GM21717 (cell line): Measurements from ENCODE around the gene ARMH4.

Experiments used
- ATAC-seq: cut with Tn5 transposase; IDR thresholded peaks from one replicate; pipeline ENCODE4 v1.9.1; 2021; ENCODE audit warnings: mild to moderate bottlenecking, moderate library complexity; ENCODE audit not compliant: unreplicated experiment

The ARMH4 gene, protein sequence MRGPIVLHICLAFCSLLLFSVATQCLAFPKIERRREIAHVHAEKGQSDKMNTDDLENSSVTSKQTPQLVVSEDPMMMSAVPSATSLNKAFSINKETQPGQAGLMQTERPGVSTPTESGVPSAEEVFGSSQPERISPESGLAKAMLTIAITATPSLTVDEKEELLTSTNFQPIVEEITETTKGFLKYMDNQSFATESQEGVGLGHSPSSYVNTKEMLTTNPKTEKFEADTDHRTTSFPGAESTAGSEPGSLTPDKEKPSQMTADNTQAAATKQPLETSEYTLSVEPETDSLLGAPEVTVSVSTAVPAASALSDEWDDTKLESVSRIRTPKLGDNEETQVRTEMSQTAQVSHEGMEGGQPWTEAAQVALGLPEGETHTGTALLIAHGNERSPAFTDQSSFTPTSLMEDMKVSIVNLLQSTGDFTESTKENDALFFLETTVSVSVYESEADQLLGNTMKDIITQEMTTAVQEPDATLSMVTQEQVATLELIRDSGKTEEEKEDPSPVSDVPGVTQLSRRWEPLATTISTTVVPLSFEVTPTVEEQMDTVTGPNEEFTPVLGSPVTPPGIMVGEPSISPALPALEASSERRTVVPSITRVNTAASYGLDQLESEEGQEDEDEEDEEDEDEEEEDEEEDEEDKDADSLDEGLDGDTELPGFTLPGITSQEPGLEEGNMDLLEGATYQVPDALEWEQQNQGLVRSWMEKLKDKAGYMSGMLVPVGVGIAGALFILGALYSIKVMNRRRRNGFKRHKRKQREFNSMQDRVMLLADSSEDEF

DNA sequence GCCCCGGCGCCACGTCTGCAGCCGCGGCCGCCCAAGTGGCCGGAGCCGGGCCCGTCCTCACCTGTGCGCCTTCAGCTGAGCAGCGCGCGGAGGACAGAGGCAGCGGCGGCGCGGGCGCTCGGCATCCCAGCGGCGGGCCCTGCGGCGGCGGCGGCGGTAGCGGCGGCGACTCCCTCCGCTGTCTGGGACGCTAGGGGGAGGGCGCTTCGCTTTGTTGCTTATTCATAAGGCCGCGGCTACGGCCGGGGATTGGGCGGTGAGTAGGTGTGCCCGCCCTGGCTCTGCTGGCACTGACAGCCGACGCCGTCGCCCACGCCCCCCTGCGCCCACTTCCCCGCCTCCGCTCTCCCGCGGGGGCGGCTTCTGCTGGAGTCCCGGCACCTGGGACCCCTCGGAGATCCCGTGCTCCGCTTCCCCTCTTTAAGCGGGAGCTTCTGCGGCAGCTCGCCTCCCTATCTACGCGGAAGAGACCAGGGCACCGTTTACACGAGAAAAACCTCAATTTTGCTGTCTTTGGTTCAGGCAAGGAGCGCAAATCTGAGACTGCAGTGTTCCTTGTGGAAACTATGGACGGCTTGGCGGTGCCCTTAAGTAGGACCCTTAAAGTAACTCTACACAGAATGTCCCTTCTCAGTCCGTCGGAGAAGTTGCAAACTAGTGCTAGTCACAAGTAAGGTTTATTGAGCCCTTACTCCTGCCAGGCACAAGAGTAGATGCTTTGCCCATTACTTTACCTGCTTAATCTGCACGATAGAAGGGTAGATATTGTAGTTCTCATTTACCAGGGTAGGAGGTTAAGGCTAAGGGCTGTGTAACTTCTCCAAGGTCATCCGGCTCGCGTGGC is at the start of gene ARMH4:
ARMH4 (minus strand) TSS at position 200 of the 844 bp plus-strand sequence. CDS start 12,855 bp downstream, outside the sequence.
- peak; percentile 97 for ATAC-seq

DNA sequence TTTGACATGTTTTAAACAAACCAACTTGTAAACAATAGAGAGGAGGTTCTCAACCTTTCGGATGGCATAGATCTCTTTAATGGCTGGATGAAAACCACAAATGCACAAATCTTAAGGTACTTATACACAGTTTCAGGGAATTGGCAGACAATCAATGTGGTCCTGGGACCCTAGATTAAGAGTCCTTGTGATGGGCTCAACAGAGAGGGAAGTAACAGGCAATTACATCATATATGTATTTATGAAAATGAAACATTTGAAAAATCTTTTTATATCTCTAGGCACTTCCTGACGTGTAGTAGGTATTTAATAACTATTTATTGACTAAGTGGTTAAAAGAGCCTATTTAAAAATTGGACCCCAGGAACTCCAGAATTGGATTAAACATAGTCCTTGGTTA is 48.8 kb upstream of the ARMH4 start:
- no peak for ATAC-seq

DNA sequence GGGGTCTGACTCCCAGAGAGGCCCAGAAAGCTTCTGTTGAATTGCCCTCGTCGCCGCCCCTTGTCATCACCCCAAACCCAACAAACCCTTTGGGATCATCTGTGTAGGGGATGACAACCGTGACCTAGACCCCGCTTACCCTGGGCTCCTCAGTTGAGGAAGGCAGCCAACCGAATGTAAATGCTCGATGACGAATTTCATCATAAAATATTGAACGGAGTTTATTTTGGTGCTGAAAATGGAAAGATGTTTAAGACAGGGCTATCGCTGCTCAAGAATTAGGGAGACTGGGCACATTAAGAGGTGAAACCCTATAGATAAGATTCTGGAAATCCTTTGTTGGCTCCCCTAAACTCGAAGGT is 48.4 kb upstream of the ARMH4 start:
- peak; percentile 5 for ATAC-seq

DNA sequence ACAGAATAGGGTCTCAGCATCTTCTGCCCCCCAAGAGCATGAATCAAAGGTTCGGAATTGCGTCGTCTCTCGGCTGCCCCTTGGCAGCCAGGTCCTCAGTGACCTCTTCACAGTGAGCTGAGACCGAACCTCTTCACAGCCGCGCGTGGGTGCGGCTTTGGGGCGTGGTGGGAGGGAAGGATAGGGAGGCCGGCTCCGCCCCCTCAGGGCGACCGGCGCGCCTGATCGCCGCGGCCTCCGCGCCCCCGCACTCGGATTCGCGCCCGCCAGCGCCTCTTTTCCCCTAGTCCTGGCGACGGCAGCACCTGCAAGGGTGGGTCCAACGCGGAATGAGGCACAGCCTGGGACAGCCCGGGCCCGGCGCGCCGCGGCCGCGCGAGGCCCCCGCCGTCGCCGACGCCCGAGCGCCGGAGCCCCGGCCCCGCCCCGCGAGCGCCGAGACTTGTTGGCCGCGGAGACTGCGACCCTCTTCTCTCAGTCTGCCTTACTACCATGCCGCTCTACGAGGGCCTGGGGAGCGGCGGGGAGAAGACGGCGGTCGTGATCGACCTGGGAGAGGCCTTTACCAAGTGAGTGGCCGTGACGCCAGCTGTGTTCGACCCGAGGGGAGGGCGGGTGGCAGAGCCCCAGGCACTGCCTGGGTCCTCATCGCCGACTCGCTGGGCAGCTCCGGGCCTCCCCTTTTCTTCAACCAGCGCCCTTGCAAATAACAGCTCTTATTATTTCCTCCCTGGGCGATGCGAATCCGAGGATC is 47.9 kb upstream of the ARMH4 start, which contains the start of gene ACTR10:
ACTR10 (plus strand) TSS at position 424 of the 754 bp plus-strand sequence; CDS start at position 493, 69 bp downstream.
- peak; percentile 96 for ATAC-seq

DNA sequence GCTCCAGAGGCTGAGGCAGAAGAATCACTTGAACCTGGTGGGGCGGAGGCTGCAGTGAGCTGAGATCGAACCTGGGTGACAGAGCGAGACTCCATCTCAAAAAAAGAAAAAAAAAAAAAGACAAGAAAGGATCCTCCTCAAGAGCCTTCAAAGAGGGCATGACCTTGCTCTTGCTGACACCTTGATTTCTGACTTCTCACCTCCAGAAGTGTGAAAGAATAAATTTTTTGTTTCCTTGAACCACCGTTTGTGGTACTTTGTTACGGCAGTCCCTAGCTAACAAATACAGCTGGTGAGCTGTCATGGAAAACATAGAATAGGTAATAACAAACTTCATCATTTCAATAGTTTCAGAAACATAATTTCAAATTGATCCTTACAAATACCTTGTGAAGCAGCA is 46.1 kb upstream of the ARMH4 start:
- no peak for ATAC-seq

DNA sequence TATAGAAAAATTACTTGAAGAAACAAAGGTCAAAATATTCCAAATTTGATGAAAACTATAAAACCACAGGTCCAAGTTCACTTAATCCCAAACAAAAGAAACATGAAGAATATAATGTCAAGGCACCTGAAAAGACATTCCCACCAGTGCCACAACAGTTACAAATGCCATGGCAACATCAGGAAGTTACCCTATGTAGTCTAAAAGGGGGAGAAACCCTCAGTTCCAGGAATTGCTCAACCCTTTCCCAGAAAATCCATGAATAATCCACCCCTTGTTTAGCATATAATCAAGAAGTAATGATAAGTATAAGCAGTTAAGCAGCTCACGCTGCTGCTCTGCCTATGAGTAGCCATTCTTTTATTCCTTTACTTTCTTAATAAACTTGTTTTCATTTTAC is 44.2 kb upstream of the ARMH4 start:
- no peak for ATAC-seq

DNA sequence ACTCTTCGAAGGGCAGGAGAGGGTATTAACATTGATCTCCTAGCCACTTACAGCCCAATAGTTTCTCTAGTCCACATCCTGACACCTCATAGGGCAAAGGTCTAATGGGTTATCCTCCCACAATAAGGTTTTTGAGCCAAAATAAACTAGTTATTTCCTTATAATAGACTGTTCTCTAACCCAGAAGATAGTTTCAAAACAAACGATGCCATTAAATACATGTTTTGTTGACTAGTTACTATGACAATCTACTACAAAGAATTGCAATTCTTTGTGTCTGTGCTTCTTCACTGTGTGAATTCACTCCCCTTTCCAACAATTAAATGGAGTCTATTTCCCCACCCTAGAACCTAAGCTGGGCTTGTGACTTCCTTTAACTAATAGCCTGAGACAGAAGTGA is 41.5 kb upstream of the ARMH4 start:
- no peak for ATAC-seq

DNA sequence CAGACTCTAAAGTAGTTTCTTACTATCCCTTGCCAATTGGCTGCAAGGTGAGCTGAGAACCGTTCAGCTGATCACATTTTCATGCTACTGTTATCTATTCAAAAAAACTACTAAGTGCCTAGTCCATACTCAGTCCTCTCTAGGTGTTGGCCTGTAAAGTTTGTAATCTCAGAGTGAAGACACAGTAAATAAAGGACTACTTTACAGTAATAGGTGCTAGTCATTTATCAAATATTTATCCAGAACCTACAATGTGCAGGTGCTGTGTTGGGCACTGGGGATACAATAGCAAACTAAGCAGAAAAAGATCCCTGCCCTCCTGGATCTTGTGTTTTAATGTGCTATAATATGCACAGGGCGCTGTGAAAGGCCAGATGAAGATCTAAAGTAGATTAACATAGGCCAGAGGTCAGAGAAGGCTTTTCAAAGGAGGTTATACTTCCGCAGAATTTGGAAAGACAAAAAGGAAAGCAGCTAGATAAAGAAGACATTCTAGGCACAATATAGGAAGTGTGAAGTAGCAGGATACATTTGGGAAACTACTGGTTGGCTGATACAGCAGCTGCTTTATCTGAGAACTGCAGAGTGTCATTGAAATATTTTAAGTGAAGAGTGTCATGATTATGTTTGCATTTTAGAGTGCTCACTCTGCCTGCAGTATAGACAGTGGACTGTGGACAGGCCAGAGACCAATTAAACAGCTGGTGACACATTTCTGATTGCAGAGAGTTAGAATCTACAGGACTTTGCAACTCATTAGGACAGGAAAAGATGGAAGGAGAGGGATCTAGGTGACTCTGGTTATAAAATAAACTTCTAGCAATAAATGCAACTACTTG is 40.0 kb upstream of the ARMH4 start:
- ATAC-seq = no peak

DNA sequence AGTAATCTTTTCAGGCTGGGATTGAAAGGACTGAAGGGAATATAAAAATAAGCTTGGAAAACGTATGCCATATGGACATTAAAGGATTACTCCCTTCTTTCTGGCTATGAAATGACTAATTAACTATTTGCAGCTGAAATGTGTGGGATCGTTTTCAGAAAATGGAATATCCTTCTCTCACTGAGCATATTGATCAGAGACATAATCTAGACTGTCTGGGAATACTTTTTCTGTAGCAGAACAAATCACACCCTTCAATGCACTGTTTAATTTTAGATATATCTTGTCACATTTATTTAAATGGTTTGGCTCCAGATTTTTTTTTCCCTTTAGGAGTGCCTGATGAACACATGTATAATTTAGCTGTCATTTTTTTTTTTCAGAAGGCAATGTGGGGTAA is 37.2 kb upstream of the ARMH4 start:
- no peak for ATAC-seq

DNA sequence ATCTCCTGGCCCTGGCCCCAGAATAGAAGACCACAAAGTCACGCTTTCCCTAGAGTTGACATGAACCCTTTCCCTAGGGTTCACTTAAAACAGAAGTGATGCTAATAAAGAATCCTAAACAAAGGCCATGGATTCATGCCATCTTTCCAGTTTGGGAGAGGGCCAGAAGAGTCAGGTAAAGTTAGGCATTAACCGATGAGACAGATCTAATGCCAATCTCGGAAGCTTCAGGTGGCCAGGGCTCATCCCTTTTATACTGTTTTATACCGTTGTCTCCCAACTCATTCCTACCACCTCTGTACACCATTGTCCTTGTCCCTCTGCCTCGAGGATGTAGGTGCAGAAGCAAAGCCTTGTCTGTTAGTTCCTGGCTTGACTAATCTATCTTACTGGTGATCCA is 25.1 kb upstream of the ARMH4 start:
- ATAC-seq = no peak

DNA sequence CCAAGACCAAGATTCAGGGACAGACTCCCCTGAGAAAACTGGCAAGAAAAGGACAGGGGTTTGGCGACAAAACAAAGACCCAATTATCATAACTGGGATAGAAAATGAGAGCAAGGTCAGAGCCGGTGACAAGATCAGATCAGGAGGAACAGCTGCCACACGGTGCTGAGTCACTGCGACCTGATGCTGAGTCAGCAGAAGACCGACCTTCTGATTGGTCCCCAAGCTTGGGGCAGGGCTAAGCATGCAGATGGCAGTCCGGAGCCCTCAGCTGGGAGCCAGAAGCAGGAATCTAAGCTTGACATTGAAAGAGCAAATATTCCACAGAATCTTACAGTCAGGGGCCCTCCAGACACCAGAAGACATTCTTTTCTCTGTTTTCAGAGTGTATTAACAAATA is 19.1 kb upstream of the ARMH4 start:
- peak; percentile 86 for ATAC-seq

DNA sequence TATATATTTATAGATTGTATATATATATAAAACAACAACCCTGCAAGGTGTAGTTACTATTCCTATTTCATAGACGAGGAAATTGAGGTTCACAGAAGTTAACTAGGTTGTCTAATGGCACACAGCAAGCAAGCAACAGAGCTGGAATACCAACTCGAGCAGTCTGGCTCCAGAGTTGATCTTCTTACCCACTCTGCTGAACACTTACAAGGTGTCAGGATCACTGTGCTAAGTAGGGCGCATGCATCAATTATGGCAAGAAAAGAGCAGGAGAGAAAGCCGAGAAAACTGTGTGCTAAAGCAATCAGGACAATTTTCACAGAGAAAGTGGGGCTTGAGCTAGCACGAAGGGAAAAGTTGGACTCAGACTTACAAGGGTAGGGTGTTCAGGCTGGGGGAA is 15.9 kb upstream of the ARMH4 start:
- ATAC-seq = no peak

DNA sequence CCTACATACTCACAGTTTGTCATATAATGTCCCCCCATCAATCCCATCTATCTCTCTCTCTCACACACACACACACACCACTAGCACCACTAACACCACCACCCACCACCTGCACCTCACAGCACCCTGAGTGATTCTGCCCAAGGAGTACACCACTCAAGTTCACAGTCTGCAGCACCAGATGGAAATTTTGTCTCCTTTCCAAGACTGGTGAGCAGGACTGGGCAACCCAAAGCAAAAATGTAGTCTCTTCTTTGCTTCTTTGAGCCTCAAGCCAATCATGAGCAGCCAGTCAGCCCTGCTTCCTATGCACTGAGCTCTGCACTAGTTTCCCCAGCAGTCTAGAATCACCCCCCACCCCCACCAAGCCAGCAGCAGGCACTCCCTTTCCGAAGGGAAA is 15.0 kb upstream of the ARMH4 start:
- ATAC-seq = no peak

DNA sequence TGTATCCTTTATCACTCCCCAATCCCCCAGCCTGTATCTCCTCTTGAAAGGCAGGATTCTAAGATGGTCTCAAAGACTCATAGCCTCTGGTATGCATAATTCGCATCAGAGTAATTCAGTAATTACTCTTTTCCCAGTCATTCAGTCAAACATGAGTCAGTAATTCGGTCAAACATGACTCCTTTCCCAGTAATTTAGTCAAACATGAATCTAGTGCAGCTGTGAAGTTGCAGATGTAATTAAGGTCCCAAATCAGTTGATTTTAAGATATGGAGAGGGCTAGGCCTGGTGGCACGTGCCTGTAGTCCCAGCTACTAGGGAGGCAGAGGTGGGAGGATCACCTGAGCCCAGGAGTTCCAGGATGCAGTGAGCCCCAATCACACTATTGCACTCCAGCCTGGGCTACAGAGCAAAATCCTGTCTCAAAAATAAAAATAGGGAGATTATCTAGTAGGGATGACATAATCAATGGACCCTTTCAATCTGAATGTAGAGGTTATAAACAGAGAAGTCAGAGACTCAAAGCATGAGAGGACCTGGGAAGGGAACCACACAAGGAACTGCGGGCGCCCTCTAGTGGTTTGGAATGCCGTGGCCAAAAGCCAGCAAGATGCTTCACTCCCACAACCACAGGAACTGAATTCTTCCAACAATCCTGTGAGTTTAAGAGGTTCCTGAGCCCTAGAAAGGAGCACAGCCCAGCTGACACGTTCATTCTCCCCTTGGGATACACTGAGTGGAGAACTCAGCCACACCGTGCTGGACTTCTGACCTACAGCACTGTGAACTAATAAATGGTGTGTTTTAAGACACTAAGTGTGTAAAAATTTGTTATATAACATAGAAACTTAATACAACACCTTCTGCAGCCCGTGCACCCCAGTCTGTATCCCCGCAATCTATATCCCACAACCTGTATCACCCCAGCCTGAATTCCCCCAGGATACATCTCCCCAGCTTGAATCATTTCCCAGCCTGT is 14.3 kb upstream of the ARMH4 start:
- ATAC-seq = no peak

DNA sequence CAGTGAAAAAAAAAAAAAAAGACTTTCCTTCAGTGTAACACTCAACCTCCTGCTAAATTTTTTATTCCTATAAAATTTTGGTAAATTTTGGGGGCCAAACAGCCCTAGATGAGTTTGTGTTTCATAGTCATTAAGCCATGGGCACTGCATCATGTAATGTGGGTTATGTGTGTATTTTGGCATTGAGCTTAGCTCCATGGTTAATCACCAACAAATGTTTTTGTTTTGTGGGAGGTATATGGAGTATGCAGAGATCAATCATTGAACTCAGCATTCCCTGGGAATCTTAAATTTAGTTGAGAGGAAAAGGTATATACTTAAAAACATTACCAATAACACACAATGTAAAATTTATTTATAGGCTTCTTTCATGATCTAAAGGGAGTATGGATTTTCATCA is 8.5 kb upstream of the ARMH4 start:
- no peak for ATAC-seq

DNA sequence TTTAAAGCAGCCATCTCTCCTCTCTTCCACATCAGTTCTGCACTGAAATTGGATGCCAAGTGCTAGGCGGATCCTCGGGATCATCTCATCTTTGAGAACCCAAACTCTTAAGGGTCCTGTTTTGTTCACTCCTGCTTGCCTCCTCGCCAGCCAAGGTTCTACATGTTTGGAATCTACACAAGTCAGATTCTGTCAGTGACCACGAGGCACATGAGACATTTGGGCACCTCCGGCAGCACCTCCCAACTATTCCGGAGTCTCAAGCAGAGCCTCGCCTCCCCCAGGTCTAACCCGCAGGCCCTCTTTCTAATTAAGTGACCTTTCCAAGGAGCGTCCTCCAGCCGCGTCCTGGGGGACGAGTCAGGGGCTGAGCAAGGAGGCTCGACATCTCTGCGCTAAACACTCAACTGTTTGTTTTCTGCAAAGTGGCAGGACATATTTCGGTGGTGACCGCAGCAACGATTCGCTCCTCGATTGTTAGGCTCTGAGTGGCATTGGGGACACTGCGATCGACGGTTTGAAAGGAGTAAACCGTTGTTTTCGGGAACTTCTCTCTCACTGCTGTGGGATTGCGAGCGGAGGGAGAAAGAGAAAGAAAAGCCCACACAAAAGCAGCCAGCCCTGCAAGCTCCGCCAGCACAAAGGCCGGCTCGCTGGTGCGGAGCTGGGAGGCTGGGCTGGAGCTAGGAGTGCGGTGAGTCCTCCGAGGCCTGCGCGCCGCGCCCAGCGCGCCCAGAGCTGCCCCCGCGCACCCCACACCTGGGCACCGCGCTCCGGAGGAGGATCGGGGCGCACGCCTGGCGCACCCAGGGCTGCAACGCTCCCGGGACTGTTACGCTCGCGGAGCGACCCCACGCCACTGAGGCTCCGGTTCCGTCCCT is 640 bp downstream of the ARMH4 start:
- peak; percentile 40 for ATAC-seq

DNA sequence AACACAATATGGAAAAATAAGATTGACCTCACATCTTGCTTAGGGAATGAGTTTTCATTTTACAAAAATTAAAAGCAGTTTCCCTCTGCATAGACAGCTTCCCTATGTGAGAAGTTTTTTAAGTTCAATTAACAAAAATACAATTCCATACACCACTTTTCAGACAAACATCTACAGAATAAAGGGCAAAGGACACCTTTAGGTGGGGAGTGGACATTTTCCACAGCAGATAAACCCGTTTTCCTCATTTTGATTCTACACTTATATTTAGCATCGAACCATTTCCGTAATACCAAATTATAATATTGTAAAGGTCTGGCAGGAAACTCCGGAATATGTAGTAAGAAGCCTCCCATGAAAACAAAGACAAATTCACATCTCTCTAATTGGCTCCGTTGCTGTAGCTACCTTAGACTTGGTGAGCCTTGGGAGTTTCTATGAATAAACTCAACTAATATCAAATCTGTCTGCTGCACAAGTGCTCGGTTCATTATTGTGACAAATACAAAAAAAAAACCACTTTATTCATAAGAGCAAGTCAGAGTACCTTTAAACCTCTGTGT is 1.7 kb downstream of the ARMH4 start:
- ATAC-seq = no peak
